ENCODE results near the gene CLMN. TPM values are rescaled to one million over a fixed set of nuclear protein-coding genes. Genes with fewer than 3 reads are reported as not detected.
A peak's percentile ranks its signal among the peaks of the same experiment; 100 is the strongest.

Gene CLMN
- total RNA-seq, 1 donor from 2014 or later: 117 TPM

- TF ChIP-seq CTCF (IDR thresholded peaks at IDR 0.05; ENCODE audit: unreplicated experiment): no peak
- H3K4me3 Mint-ChIP-seq: peak within 1 kb of the TSS; percentile 92
- peak; percentile 96 to 99 for DNase-seq (ENCODE audit: low spot score in 2 of 2, unreplicated experiment in 2 of 2)
- no peaks in the 10 kb centered on the region for H3K36me3 Mint-ChIP-seq
- no peaks in the 10 kb centered on the region for H3K9me3 Mint-ChIP-seq
- peaks cover 58% of the 10 kb centered on the region for H3K4me1 Mint-ChIP-seq
- H3K27me3 Mint-ChIP-seq (ENCODE audit: low read depth): no peaks in the 10 kb centered on the region
- H3K27ac Mint-ChIP-seq: peak within 1 kb of the TSS; percentile 99
Observed at GRCh38 chr14:95157327-95158189, 162.2 kb downstream of the CLMN start, which contains the start of gene DICER1. Gene DICER1, minus strand, starts transcription at chr14:95157529. Its CDS starts 24,071 bp downstream, at chr14:95133458.

GRCh38 chr14:95157048-95157326, 162.7 kb downstream of the CLMN start:
- H3K4me3 Mint-ChIP-seq: peak overlapping the region; percentile 92
- no peak overlapping the region for H3K27ac Mint-ChIP-seq
- H3K4me1 Mint-ChIP-seq: peaks cover 59% of the 10 kb centered on the region
- no peaks in the 10 kb centered on the region for H3K9me3 Mint-ChIP-seq
- TF ChIP-seq CTCF (IDR thresholded peaks at IDR 0.05; ENCODE audit: unreplicated experiment): no peak
- no peak for DNase-seq (ENCODE audit: low spot score in 2 of 2, unreplicated experiment in 2 of 2)
- no peaks in the 10 kb centered on the region for H3K27me3 Mint-ChIP-seq (ENCODE audit: low read depth)
- H3K36me3 Mint-ChIP-seq: no peaks in the 10 kb centered on the region

- no peaks in the 10 kb centered on the region for H3K36me3 Mint-ChIP-seq
- peak overlapping the region; percentile 83 for H3K4me3 Mint-ChIP-seq
- TF ChIP-seq CTCF (IDR thresholded peaks at IDR 0.05; ENCODE audit: unreplicated experiment): no peak
- H3K27me3 Mint-ChIP-seq (ENCODE audit: low read depth): no peaks in the 10 kb centered on the region
- peak; percentile 21 to 59 for DNase-seq (ENCODE audit: low spot score in 2 of 2, unreplicated experiment in 2 of 2)
- peaks cover 59% of the 10 kb centered on the region for H3K4me1 Mint-ChIP-seq
- H3K9me3 Mint-ChIP-seq: no peaks in the 10 kb centered on the region
- H3K27ac Mint-ChIP-seq: peak overlapping the region; percentile 94
Observed at GRCh38 chr14:95156161-95157047, 163.3 kb downstream of the CLMN start.

GRCh38 chr14:95155045-95155444, 164.7 kb downstream of the CLMN start:
- Mint-ChIP-seq H3K9me3 (no peaks in the 10 kb centered on the region), H3K36me3 (no peaks in the 10 kb centered on the region), H3K4me3 (peak overlapping the region; percentile 83), H3K27ac (peak overlapping the region; percentile 86), H3K4me1 (peaks cover 55% of the 10 kb centered on the region), H3K27me3 (ENCODE audit: low read depth) (no peaks in the 10 kb centered on the region)
- no peak for DNase-seq (ENCODE audit: low spot score in 2 of 2, unreplicated experiment in 2 of 2)
- no peak for TF ChIP-seq CTCF (IDR thresholded peaks at IDR 0.05; ENCODE audit: unreplicated experiment)

GRCh38 chr14:95153866-95154265, 165.8 kb downstream of the CLMN start:
- Mint-ChIP-seq H3K4me3 (peak overlapping the region; percentile 18), H3K27ac (peak overlapping the region; percentile 91), H3K4me1 (peaks cover 60% of the 10 kb centered on the region), H3K36me3 (no peaks in the 10 kb centered on the region), H3K9me3 (no peaks in the 10 kb centered on the region), H3K27me3 (ENCODE audit: low read depth) (no peaks in the 10 kb centered on the region)
- no peak for DNase-seq (ENCODE audit: low spot score in 2 of 2, unreplicated experiment in 2 of 2)
- no peak for TF ChIP-seq CTCF (IDR thresholded peaks at IDR 0.05; ENCODE audit: unreplicated experiment)

Measured in mesothelial cell of epicardium (in vitro differentiated cells).